ENCODE measurements around the gene CYGB.

Gene CYGB

DNA sequence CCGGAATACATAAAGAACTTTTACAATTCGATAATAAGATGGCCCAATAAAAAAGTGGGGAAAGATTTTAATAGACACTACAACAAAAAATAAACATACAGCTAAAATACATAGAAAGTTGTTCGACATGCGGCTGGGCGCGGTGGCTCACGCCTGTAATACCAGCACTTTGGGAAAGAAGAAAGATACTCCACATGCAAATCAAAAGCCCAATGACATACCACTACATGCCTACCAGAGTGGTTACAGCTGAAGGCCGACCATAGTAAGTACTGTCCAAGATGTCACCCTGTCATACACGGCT is 11.7 kb upstream of the CYGB start:
- no peak for DNase-seq

DNA sequence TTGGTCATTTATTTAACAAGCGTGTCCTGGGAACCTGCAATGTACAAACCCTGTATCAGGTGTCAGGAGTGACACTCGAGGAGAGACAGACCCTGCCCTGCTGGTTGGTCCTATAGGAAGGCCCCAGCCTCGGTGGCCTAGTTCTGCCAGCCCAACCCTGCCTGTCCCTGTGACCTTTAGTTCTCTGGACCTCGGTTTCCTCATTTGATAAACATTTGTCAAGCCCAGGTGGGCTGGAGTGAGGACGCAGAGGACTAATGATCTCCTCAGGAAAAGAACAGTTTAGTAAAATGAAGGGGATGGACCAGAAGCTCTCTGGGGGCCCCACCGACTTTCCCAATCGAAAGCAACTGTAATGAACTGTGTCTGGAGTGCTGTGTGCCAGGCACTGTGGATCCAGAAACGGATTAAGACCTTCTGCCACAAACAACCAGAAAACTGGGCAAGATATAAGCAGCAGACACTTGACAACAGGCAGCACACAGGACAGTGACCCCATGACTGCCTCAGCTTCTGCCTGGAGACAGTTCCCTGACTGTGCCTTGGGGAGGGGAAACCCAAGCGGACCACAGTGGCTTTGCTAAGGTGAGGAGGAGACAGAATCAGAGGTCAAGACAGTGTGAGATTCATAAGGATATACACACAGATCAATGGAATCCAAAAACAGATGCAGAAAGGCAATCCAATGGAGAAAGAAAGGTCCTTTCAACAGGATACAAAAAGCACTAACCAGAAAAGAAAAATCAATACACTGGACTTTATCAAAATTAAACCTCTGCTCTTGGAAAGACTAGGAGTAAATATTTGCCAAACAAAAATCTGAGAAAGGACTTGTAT is 11.1 kb upstream of the CYGB start:
- no peak for DNase-seq

- no peak for DNase-seq
Measured at GRCh38 chr17:76547642-76548202, 10.2 kb upstream of the CYGB start.

DNA sequence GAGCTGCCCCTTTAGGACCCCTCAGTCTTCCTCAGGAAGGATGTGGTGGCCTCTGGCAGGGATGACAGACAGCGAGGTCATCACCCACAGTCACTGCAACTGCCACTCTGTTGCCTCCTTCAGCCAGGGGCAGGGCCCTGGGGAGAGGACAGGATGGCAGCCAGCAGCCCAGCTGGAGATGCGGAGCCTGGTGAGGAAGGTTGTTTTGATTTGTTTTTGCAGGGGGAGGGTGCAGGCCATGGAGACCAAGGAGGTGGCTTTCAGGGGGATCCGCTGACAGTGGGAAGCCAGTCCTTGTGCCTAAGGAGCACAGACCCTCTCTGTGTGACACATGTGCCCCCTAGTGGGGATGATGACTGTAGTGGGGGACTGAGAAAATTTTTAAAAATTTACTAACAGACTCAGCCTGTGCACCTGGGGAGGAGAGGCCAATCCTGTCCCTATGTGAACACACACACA is 9.7 kb upstream of the CYGB start:
- DNase-seq: no peak

DNA sequence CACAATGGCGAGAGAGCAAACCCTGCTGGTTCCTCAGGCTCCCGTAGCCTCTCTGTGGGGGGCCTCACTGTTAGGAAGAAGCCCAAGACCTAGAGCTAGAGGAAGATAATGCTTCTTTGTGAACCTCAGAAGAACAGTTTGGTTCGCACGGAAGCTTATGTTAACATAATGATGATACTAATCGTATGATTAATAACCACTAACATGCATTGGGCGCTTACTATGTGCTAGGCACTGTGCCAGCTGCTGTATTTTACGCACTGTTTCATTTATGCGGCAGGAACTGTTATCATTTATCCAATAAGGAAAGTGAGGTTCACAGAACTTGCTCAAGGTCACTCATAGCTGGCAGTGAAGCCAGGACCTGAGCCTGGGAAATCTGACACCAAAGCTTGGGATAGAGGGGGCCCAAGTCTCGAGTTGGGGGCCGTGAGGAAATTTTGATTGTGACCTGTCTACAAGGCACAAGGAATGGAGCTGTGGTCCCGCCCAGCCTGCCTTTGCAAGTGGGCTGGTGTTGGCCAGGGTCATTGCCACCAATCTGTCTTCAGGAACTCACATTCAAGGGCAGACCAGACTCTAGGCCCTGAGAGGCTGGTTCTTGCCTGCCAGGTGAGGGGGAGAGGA is 9.2 kb upstream of the CYGB start:
- DNase-seq: no peak

- no peak for DNase-seq
Measured at GRCh38 chr17:76545918-76546555, 8.5 kb upstream of the CYGB start.

DNA sequence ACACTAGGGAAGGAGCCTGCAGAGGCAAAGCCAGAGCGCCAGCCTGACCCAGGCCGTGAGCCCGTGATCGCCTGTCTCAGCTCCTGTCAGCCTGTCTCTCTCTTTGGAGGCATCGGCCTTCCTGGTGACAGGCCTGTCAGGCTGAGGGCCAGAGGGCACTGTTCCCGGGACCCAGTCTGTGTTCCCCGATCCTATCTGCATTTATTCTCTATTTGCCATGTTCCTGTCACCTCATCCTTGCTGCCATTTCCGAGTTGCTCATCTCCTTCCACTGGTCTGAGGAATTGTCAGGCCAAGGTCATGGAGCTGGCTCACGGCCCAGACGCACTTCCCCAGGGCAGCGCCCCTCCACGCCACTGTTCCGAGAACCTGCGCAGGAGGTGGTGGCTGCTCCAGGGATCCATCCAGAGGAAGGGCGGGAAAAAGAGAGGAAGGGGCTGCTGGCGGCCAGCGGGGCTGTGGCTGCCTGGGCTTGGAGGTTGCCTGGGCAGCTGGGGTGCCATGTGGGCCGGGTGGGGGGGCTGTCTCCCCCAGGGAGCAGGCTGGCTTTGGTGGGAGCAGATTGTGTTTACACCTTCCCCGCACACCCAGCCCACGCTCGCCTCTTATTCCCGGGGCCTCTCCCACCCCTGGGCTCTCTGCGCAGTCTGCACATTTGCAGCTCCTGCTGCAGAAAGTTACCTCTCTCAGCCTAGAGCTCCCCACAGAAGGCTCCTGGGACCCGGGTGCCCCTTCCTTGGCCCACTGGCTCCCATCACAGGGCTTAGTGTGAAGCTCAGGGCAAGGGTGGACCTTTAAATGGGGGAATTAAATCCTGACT is 7.2 kb upstream of the CYGB start:
- DNase-seq: no peak

- DNase-seq: no peak
Measured at GRCh38 chr17:76543826-76544545, 6.5 kb upstream of the CYGB start.

GRCh38 chr17:76543482-76543825 is 5.9 kb upstream of the CYGB start:
- no peak for DNase-seq

DNA sequence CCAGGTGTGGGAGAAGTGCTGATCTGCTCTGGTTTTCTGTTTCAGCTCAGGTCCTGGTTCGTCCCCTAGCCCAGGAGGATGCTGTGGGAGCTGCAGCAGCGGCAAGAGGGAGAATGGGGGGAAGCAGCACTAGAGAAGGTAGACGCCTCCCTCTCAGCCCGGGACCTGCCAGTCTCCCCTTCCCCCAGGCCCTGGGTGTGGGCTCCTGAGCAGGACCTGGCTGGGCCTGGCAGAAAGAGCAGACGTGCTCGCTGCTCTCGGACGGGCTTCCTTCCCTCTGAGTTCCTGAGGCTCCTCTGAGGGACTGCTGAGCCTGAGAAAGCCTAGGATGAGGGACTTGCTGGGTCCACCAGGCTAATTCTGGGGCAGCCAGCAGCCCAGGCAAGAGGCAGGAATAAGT is 5.5 kb upstream of the CYGB start:
- no peak for DNase-seq

GRCh38 chr17:76542566-76542971 is 5.1 kb upstream of the CYGB start:
- no peak for DNase-seq

GRCh38 chr17:76541739-76542454 is 4.4 kb upstream of the CYGB start:
- DNase-seq: no peak

DNA sequence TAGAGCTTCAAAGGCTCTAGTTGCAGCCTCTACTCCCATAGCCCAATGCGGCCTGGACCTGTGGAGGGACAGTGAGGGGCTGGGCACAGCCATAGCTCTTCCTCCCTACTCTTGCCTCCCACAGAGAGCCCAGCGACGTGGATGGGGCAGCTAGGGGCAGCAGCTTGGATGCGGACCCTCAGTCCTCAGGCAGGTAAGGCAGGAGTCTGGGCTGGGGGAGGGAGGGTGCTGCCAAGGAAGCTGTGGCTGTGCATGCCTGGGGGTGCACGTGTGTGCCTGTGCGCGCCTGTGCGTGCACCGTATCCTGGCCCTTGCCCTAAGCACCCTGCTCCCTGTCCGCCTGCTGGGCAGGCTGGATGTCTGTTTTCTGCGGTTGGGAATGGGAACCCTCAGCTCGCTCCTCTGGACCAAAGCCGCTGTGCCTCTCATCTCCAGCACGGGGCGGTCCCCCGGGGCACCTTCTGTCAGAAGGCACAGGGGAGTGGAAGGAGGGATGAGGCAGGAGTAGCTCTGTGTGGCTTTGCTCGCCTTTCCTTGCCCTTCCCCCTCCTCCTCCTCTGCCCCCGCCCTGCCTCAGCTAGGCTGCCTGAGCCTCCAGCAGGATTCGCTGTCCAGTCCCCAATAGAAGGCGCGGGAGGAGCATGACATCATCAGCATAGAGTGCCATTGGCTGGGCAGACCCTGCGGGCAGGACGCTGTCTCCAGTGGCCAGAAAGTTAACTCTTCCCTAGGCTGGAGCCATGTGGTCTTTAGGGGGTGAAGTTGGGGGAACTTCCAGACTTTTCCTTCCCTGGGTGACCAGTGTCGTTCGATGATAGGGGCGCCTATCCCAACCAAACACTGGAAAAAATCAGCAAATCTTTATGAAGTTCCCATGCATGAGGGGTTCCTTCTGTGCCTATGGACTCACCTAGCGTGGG is 3.1 kb upstream of the CYGB start:
- DNase-seq: no peak

DNA sequence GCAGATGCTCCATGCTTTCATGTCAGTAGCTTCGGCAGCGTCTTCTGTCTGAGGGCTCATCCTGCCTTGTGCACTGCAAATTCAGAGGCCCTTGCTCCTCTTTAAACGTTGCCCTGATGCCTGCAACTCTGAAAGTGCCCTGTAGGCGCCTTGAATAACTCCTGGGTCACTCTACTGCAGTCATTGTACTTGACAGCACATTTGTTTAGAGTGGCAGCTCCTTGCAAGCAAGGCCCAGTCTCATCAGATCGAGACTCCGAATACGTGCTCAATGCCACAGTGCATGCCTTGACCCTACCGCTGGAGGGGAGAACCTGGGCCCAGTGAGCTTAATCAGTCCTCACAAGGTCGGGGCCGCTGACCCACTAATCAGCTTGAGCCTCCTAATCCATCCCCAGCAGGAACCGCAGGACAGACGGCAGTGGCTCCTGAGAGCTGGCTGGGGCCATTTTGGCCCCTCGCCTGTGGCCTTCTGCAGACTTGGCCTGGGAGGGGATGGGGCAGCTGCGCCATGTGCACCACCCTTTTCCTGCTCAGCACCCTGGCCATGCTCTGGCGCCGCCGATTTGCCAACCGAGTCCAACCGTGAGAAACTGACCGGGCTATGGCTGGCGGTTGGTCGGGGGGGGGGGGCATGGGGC is 2.2 kb upstream of the CYGB start, which contains the start of gene PRCD:
Gene PRCD (plus strand): TSS at position 414 of the 641 bp plus-strand sequence. CDS start 98 bp downstream, at position 512.
- no peak for DNase-seq

GRCh38 chr17:76538941-76539570 is 1.5 kb upstream of the CYGB start:
- DNase-seq: no peak

DNA sequence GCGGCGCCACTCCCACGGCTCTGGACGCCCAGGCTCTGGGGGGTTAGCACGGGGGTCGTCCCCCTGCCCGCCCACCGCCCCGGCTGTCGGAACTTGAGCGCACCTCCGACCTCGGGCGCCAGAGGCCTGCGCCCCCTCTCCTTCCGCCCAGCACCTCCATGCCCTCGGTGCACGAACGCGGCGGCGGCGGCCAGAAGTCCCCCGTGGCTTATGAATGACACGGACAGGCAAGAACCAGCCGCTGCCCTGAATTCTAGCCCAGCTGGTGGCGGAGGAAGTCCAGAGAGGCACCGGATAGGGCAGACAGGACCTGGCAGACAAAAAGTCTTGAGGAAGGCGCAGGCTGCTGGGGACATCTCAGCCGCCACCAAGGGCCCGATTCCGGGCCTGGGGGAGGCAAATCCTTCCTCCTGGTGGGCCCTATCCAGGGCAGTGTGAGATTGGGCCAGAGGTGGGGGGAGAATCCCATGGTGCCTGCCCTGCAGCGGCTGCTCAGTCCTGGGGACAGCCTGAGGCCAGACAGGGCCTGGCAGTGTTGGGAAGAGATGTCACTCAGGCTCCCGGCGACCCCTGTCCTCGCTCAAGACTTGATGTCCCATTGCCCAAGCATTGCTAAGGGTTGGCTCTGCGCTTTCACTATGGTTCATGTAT is 897 bp upstream of the CYGB start:
- no peak for DNase-seq

- no peak for DNase-seq
Measured at GRCh38 chr17:76537288-76537577, 276 bp downstream of the CYGB start.

DNA sequence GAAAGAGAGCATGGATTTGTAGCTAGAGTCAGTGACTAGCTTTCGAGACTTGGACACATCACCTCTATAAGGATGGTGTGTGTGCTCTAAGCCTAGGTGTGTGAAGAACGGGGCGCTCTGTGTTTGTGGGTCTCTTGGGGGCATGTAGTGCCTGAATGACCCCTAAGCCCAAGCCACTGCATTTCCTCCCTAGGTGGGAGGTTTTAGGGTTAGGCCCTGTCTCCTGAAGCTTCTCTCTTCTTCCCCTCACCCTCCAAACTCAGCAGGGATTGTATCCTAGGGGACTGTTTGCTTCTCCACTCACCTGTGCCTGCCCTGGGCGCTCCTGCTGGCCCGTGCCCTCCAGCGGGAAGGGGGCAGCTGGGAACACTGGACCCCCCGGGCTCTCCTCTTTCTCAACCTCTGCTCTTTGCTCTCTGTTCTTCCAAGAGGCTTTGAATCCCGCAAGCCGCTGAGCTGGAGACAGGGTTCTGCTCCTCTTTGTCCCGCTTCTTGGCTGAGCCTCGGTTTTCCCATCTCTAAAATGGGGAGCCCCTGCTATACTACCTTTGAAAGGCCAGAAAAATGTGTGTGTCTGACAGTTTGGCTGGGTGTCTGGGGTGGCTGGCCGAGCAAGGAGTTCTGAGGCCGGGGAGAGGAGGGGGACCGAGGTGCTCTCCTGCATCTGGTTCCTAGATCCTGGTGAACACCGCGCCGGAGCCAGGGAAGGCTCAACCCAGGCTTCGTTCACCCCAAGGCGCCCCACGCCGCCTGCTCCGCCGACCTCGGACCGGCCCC is 810 bp downstream of the CYGB start:
- no peak for DNase-seq
